GM12801 (cell line): Measurements from ENCODE around the gene APP.

Source experiments
- TF ChIP-seq, protein P1 (sequence below): IDR thresholded peaks from one replicate; pipeline ENCODE4 v1.5.1; 2011; ENCODE audit warnings: control low read depth; ENCODE audit not compliant: insufficient read length; ENCODE audit errors: extremely low read depth

The APP gene

DNA sequence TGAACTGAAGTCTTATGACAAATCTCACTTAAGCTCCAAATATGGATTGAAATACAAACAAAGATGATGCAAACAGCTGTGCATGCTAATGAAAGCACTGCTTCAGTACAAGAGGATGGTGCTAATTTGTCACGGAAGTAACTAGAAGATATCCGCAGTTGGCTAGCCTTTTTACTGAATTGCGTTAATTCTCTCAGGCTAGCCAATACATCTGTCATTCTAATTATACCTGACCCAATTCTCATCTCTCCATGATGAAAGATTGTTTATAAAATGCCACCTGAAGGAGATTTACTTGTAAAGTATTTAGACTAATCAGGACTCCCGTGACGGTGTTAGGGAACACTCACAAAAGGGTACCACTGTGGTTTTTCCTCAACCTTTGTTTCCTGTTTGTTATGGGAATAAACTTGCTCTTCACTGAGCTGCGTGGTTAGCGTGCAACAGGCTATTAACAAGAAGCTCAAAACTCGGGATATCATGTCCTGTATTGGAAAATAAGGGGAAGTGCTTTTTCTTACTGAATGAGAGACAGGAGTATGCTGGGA lies 162.5 kb downstream of the APP start:
- TF ChIP-seq, protein P1, sequence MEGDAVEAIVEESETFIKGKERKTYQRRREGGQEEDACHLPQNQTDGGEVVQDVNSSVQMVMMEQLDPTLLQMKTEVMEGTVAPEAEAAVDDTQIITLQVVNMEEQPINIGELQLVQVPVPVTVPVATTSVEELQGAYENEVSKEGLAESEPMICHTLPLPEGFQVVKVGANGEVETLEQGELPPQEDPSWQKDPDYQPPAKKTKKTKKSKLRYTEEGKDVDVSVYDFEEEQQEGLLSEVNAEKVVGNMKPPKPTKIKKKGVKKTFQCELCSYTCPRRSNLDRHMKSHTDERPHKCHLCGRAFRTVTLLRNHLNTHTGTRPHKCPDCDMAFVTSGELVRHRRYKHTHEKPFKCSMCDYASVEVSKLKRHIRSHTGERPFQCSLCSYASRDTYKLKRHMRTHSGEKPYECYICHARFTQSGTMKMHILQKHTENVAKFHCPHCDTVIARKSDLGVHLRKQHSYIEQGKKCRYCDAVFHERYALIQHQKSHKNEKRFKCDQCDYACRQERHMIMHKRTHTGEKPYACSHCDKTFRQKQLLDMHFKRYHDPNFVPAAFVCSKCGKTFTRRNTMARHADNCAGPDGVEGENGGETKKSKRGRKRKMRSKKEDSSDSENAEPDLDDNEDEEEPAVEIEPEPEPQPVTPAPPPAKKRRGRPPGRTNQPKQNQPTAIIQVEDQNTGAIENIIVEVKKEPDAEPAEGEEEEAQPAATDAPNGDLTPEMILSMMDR, result no peak

DNA sequence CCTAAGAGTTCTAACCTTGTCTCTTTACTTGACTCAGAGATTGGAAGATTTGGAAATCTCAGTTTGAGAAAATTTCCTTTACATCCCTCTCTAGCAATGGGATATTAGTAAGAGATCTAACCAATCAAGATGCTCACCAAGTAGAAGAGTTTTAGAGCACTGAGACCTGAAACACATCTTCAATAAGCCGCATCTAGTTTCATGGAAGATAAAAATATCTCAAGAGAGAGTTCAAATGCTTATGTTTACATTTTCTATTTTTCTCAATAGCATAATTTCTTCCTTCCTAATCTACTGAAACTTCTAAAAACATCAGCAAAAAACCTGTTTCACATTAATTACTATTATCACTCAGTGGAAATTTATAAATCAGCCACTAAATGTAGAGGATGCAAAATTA lies 165.1 kb downstream of the APP start:
- TF ChIP-seq, protein P1, result no peak

GRCh38 chr21:26003404-26003803 lies 167.2 kb downstream of the APP start:
- TF ChIP-seq, protein P1, result no peak

GRCh38 chr21:26001356-26001755 lies 169.2 kb downstream of the APP start:
- TF ChIP-seq, protein P1, result no peak

- TF ChIP-seq, protein P1, result no peak
Measured at GRCh38 chr21:25999921-26000582, 170.5 kb downstream of the APP start.

- TF ChIP-seq, protein P1, result no peak
Measured at GRCh38 chr21:25997788-25998611, 172.6 kb downstream of the APP start.

- TF ChIP-seq, protein P1, result no peak
Measured at GRCh38 chr21:25995278-25995677, 175.3 kb downstream of the APP start.
